Renal cortex interstitium (tissue), 3 donors: Measurements from ENCODE around the gene SCLT1. TPM values are rescaled to one million over a fixed set of nuclear protein-coding genes. Genes with fewer than 3 reads are reported as not detected.

ENCODE experiments used
- polyA plus RNA-seq, 3 donors: library from polyadenylated mRNA; unstranded; fragments of 120-200 nt; gene quantifications; one replicate each; pipeline ENCODE4 v1.2.1, GENCODE V29; 2013; ENCODE audit not compliant: insufficient read length in 3 of 3

SCLT1 gene
- polyA plus RNA-seq, 3 donors, result 15.8 to 20.8 (median 19.6) TPM

Other genes with a start within 250 kb of the SCLT1 start
- 10 to 100 TPM; 12.0 to 13.3 (median 12.0) TPM for gene C4orf33, start 2.6 kb upstream of the SCLT1 start, polyA plus RNA-seq